Brain microvascular endothelial cell (primary cell): ENCODE data around the gene SNX4.

Experiments used
- DNase-seq: peaks from one replicate; pipeline ENCODE4 v3.0.0-alpha.2; 2020
- H3K27ac ChIP-seq: fragments of 250-450 bp; sonication (Bioruptor Pico); 2 replicates; pipeline ENCODE4 v1.5.1; 2020; ENCODE audit warnings: mild to moderate bottlenecking, moderate library complexity
- H3K27me3 ChIP-seq: fragments of 250-450 bp; sonication (Bioruptor Pico); replicated peaks from 2 replicates; pipeline ENCODE4 v1.5.1; 2020; ENCODE audit warnings: mild to moderate bottlenecking
- H3K36me3 ChIP-seq: fragments of 250-450 bp; sonication (Bioruptor Pico); replicated peaks from 2 replicates; pipeline ENCODE4 v1.5.1; 2020; ENCODE audit warnings: mild to moderate bottlenecking
- H3K4me3 ChIP-seq: 2 replicates; pipeline ENCODE4 v1.5.1; 2011; ENCODE audit warnings: low read depth, mild to moderate bottlenecking, control low read depth, low read length, moderate library complexity
- CTCF ChIP-seq: IDR thresholded peaks from 2 replicates; pipeline ENCODE4 v1.5.1; 2011; ENCODE audit warnings: low read depth, mild to moderate bottlenecking, moderate library complexity, low read length, control low read depth, inconsistent platforms; ENCODE audit errors: missing control alignments
- in situ Hi-C: cut with HindIII; loops from 2 replicates; pipeline ENCODE4 v1.10.0; 2017; ENCODE audit warnings: low sequenced_read_pairs, low pct_ligation_motif_present

Gene SNX4

GRCh38 chr3:125436921-125437320, 83.1 kb downstream of the SNX4 start:
- H3K36me3 ChIP-seq, result no peaks in the 10 kb centered on the region
- no peak for DNase-seq
- H3K4me3 ChIP-seq, result no peak overlapping the region
- no peak for TF ChIP-seq CTCF
- in situ Hi-C loops, result no loop called here
- no peak overlapping the region for H3K27ac ChIP-seq
- H3K27me3 ChIP-seq, result no peaks in the 10 kb centered on the region

- in situ Hi-C loops, result no loop called here
- no peak overlapping the region for H3K27ac ChIP-seq
- no peaks in the 10 kb centered on the region for H3K27me3 ChIP-seq
- DNase-seq, result no peak
- no peak for TF ChIP-seq CTCF
- H3K36me3 ChIP-seq, result no peaks in the 10 kb centered on the region
- H3K4me3 ChIP-seq, result no peak overlapping the region
Observed at GRCh38 chr3:125435231-125435630, 84.8 kb downstream of the SNX4 start.

- DNase-seq, result no peak
- in situ Hi-C loops, result no loop called here
Observed at GRCh38 chr3:125434582-125435011, 85.4 kb downstream of the SNX4 start.

GRCh38 chr3:125433611-125434041, 86.4 kb downstream of the SNX4 start:
- H3K27me3 ChIP-seq, result no peaks in the 10 kb centered on the region
- in situ Hi-C loops, result no loop called here
- no peak for TF ChIP-seq CTCF
- H3K36me3 ChIP-seq, result no peaks in the 10 kb centered on the region
- no peak overlapping the region for H3K4me3 ChIP-seq
- no peak overlapping the region for H3K27ac ChIP-seq
- DNase-seq, result no peak

More at GRCh38 chr3:125434582-125435011, 85.4 kb downstream of the SNX4 start:
- Histone ChIP-seq H3K27ac (no peak overlapping the region), H3K36me3 (no peaks in the 10 kb centered on the region), H3K27me3 (no peaks in the 10 kb centered on the region), H3K4me3 (no peak overlapping the region)
- TF ChIP-seq CTCF, result no peak

- Histone ChIP-seq H3K27ac (no peak overlapping the region), H3K27me3 (no peaks in the 10 kb centered on the region), H3K36me3 (no peaks in the 10 kb centered on the region), H3K4me3 (no peak overlapping the region)
- no peak for TF ChIP-seq CTCF
- in situ Hi-C loops, result no loop called here
- no peak for DNase-seq
Observed at GRCh38 chr3:125433091-125433534, 86.9 kb downstream of the SNX4 start.
